ENCODE results near the gene TNFAIP3.

The TNFAIP3 gene

DNA sequence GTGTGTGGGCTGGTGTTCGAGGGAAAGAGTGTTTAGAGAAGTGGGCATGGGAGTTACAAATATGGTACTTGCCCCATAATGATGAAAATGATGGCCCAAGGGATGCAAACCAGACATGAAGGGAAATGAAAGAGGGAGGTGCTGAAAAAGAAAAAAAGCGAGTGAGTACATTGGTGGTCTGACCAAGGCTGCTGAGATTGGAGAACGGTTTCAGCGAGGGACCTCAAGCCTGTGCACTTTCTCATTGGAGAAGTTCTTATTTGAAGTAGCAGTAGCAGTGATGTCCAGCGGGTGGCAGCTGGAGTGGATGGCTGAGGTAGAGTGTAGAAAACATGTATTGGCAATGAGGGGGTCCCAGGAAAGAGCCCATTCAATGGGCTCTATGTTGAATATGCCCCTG lies 54.8 kb downstream of the TNFAIP3 start:
- no peak for DNase-seq (ENCODE audit: low read depth in 2 of 2)

DNA sequence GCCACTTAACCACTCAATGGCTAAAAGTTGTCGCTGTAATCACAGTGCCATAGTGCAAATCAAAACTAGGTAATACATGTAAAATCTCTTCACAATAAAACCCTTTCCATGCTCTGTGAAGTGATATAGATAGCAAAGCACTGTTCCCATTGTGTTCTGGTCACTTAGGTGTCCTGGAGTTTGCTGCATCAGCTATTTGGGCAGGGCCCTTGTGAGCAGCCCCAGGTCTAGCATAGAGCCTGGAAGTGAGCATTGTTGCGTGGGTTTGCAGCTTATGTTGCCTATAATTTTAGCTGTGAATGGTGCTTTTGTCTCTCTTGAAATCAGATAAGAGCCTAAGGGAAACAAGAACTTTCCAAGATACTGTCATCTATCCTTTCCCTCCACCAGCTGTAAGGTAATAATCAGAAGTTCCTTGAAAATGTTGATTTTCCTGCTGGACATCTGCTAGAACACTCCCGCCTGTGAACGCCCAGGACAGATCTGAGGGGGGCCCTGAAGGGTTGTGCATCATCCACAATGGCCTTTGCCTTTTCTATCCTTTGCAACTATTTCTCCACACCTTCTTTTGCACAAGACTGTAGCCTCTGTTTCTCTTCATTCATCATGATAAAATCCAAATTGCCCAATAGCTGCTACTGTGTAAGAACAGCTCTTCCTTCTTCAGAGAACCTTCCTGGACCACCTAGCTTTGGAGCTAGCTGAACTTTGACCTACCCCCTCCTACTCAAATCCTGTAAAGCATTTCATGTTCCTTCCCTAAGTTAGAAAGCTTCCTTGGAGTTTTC lies 57.0 kb downstream of the TNFAIP3 start:
- no peak for DNase-seq (ENCODE audit: low read depth in 2 of 2)

DNA sequence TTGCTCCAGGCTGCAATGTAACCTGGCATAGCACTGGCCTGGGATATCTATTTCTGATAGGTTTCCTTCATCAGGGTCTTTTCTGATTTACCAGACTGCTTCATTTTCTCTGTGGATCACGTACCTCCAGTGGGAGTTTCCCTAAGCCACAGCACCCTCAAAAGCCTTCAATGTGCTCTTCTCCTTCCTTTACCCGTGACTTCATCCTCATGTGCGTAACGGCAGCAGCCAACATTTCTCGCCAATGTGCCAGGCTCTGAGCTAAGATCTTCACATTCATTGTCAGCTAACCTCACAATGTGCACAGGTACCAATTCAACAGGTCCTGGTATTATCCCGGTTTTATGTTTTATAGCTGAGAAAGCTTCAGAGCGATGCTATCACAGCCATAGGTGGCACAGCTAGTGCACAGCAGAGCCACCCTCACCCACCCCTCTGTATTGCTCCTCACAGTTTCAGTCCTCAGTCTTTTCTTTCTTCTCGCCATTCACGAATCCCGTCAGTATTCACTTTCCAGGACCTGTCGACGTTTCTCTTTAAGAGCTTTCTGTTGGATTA lies 58.2 kb downstream of the TNFAIP3 start:
- DNase-seq (ENCODE audit: low read depth in 2 of 2): no peak

DNA sequence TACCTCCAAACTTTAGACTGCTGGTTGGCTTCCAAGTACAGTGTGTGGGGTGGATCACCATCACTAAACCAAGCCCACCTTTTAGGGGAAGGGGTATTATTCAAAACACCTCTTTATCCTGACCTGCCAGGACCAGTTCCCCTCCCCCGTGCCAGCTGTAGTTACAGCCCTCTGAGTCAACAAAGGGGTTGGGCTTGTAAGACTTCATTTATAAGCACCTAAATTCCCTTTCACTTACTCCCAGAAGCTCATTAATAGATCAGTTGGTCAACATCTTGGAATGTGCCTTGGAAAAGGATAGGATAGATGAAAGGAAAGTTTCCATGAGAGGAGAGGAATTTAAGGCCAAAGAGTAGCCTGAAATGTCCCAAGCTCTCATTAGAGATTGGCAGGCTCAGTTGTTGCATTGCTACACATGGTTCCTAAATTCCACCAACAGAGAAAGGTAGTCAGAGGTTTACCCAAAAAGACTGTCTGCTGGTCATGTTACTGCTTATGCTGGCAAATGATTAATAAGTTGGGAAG lies 59.2 kb downstream of the TNFAIP3 start:
- DNase-seq (ENCODE audit: low read depth in 2 of 2): no peak

DNA sequence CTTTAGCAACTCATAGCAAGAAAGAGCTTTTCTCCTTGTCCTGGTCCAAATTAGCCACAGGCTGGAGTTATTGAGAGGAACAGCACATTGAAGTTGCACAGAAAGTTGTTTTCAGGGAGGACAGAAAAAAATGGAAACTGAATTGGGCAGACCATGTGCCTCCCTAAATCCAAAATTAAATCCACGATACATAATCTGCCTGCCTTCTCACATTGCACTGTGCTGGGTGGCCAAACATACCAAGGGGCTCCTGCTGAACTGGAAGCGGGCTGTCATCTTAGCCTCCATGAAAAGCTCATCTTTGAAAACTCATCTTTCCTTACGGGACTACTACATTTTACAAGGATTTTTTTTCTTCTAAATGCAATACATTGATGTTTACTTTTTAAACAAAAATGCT lies 59.9 kb downstream of the TNFAIP3 start:
- no peak for DNase-seq (ENCODE audit: low read depth in 2 of 2)

DNA sequence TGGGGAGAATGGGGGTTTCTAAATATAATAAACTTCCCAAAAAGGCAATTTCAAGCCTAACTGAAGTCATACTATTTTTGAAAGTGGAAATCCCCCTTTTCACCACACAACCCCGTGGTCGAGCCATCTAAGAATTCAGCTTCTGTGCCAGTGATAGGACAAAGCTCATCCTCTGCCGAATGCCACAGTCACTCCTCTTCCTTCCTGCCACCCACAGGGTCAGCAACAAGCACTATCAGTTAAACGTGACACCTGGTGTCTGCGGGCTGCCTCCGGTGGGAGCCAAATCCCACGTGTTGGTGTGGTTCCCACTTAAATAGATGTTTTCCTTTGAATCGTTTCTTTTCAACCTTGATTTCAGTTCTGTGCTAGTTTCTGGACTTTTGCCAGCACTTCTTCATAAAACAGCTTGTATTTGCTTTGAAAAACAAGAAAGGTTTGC lies 60.7 kb downstream of the TNFAIP3 start:
- DNase-seq (ENCODE audit: low read depth in 2 of 2): peak; percentile 58 to 69

DNA sequence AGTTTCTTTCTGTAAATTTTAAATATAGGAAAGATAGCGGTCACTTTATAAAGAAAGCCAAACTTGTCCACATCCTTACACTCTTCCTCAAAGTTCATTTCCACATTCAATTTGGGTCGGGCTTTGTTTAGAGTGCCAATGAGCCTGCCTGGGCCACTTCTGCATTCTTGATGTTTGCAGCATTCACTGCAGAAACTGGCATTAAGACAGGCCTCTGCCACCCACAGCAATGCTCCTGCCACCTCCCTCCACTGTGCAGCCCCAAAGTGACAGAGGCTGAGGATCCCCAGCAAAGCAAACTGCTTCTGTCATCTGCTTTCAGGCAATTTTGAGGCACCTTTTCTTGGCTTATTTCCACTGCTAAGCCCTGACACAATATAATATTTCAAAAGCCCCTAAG lies 61.2 kb downstream of the TNFAIP3 start:
- no peak for DNase-seq (ENCODE audit: low read depth in 2 of 2)

DNA sequence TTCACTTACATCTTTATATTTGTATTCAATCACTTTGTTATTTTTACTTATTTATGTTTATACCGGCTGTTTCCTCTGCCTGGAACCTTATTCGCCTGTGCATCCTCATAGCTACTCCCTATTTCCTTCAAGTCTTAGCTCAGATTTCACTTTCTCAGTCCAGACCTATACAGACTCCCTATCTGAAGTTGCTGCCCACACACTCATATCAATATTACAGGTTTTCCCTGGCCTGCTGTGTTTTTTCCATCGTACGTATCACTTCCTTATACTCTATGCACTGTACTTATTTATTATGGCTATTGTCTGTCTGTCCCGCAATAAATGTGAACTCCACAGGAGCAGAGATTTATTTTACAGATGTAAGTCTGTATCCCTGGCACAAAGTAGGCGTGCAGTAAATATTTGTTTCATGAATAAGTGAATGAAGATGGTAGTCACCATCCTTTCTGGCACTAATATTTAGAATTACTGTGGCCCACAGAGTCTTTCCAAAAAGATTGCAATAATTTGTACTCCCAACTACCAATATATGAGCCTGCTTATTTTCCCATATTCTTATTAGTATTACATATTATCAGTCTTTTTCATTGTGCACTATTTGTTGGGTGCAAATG lies 64.9 kb downstream of the TNFAIP3 start:
- DNase-seq (ENCODE audit: low read depth in 2 of 2): no peak

Data from stimulated activated CD4-positive, alpha-beta T cell treated with anti-CD3 and anti-CD28 coated beads, Interleukin-12 subunit alpha, Interleukin-12 subunit beta, amount 100 ng/mL, for 24 hours (primary cell).